NOMO-1 treated with DMSO at 0.1 percent for 48 hours (cell line): Measurements from ENCODE around the gene ACP4.

Source experiments
- DNase-seq: peaks from one replicate; lab custom pipeline; 2025; ENCODE audit not compliant: unreplicated experiment; lab: John Stamatoyannopoulos, UW

The ACP4 gene

DNA sequence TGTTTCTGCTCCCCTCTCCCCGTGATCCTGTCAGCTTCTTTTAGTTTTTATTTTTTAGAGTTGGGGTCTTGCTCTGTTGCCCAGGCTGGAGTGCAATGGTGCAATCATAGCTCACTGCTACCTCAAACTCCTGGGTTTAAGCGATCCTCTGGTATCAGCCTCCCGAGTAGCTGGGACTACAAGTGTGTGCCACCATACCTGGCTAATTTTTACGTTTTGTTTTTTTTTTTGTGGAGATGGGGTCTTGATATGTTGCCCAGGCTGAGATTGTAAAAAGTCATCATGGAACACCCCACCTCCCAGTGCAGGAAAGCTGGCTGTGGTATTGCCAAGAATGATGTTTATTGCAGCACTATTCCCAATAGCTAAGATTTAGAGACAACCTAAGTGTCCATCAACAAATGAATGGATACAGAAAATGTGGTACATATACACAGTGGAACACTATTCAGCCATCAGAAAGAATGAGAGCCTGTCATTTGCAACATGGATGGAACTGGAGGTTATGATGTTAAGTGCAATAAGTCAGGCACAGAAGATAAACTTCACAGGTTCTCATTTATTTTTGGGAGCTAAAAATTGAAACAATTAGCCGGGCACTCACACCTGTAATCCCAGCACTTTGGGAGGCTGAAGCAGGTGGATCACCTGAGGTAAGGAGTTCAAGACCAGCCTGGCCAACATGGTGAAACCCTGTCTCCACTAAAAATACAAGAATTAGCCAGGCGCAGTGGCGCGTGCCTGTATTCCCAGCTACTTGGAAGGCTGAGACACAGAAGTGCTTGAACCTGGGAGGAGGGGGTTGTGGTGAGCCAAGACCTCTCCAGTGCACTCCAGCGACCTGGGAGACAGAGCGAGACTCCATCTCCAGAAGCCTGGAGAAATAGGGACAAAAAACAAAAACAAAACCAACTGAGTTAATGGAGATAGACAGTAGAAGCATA lies 49.8 kb downstream of the ACP4 start:
- no peak for DNase-seq

DNA sequence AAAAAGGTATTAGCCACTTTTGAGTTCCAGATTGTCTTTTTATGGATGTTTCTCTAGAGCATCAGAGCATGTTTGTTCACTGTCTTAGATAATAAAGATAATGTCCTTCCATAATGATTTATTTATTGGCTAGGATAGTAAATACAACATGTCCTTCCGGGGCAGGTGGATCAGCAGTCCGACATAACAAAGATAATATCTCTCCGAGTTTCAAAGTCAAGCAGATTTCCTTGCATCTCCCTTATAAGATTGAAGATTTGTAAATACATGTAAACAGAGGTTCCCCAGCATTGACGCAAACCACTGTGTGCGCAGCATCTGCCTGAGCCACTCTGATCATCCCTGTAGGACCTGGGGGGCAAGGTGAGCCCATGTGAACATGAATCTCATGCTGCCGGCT lies 51.9 kb downstream of the ACP4 start:
- no peak for DNase-seq

DNA sequence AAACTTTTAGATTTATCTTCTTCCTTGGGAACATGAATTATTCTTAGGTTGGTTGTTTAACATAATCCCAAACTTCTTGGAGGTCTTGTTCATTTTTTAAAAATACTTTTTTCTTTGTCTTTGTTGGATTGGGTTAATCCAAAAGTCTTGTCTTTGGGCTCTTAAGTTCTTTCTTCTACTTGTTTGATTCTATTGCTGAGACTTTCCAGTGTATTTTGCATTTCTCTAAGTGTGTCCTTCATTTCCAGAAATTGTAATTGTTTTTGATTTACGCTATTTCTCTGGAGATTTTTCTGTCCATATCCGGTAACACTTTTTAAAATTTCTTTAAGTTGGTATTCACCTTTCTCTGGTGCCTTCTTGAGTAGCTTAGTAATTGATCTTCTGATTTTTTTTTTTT lies 53.0 kb downstream of the ACP4 start:
- no peak for DNase-seq

DNA sequence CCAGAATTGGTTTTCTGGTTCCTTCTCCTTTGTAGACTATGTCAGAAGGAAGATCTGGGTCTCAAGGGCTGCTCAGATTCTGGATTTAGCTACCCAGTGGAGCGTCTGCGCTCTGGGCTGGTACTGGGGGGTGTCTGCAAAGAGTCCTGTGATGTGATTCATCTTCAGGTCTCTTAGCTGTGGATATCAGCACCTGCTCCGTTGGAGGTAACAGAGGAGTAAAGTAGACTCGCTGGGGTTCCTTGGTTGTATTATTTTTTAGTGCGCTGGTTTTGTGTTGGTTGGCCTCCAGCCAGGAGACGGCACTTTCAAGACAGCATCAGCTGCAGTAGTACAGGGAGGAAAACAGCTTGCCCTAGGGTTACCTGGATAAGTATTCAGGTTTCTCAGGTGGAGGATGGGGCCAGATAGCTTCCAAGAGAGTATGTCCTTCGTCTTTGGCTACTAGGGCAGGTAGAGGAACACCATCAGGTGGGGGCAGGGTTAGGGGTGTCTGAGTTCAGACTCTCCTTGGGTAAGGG lies 53.5 kb downstream of the ACP4 start:
- no peak for DNase-seq

DNA sequence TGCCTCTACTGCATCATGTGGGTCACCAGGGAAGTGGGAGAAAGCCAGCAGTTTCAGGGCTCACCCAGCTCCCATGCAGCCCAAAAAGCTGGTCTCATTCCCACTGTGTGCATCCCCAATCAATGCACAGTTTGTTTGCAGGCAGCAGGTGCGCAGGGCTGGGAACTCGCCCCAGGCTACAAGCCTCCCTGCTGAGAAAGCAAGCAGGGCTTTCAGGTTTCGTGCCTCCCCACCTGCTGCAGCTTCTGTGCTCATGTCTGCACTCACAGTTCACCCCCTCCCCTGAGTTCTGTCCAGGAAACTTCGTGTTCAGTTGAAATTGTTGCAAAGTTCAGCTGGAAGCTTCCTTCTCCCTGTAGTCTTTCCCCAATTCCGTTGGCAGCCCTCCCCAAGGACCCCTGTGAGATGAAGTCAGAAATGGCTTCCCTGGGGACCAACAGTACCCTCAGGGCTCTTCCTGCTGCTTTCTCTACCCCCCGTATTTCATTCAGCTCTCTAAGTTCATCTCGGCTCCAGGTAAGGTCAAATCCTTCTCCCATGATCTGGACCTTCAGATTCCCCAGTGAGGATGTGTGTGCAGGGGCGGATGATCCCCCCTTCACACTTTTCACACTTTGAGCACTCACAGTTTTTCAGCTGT lies 54.2 kb downstream of the ACP4 start:
- no peak for DNase-seq
